Kidney epithelial cell (primary cell): Measurements from ENCODE around the gene BANK1. TPM values are rescaled to one million over a fixed set of nuclear protein-coding genes. Genes with fewer than 3 reads are reported as not detected.

ENCODE experiments used
- DNase-seq: peaks from one replicate; pipeline ENCODE4 v3.0.0-alpha.2; 2010; ENCODE audit warnings: low read depth
- H3K27me3 ChIP-seq: 2 replicates; pipeline ENCODE4 v1.6.0; 2011; ENCODE audit warnings: low read length; ENCODE audit not compliant: control insufficient read depth, insufficient read depth
- H3K36me3 ChIP-seq: 2 replicates; pipeline ENCODE4 v1.5.1; 2011; ENCODE audit warnings: low read length; ENCODE audit not compliant: control insufficient read depth, insufficient read depth
- H3K4me3 ChIP-seq: 2 replicates; pipeline ENCODE4 v1.5.1; 2011; ENCODE audit warnings: low read depth, mild to moderate bottlenecking, control low read depth, low read length
- total RNA-seq: library from RNA; depleted of rRNA; stranded (reverse); fragments of >200 nt; gene quantifications from 2 replicates; pipeline ENCODE4 v1.2.3, GENCODE V29; 2015
- TF ChIP-seq, protein P1 (sequence below): IDR thresholded peaks from 2 replicates; pipeline ENCODE4 v1.5.1; 2011; ENCODE audit warnings: mild to moderate bottlenecking, moderate library complexity, low read length, control low read depth, inconsistent platforms; ENCODE audit not compliant: insufficient read depth, poor library complexity, severe bottlenecking

The BANK1 gene
- total RNA-seq, 1 donor from 2014 or later = 1.8 TPM

GRCh38 chr4:101763576-101763975 lies 27.0 kb upstream of the BANK1 start:
- TF ChIP-seq, protein P1, sequence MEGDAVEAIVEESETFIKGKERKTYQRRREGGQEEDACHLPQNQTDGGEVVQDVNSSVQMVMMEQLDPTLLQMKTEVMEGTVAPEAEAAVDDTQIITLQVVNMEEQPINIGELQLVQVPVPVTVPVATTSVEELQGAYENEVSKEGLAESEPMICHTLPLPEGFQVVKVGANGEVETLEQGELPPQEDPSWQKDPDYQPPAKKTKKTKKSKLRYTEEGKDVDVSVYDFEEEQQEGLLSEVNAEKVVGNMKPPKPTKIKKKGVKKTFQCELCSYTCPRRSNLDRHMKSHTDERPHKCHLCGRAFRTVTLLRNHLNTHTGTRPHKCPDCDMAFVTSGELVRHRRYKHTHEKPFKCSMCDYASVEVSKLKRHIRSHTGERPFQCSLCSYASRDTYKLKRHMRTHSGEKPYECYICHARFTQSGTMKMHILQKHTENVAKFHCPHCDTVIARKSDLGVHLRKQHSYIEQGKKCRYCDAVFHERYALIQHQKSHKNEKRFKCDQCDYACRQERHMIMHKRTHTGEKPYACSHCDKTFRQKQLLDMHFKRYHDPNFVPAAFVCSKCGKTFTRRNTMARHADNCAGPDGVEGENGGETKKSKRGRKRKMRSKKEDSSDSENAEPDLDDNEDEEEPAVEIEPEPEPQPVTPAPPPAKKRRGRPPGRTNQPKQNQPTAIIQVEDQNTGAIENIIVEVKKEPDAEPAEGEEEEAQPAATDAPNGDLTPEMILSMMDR = no peak
- H3K4me3 ChIP-seq = no peak overlapping the region
- no peaks in the 10 kb centered on the region for H3K36me3 ChIP-seq
- no peak for DNase-seq
- no peaks in the 10 kb centered on the region for H3K27me3 ChIP-seq

GRCh38 chr4:101774807-101775206 lies 15.7 kb upstream of the BANK1 start:
- TF ChIP-seq, protein P1 = no peak
- Histone ChIP-seq H3K27me3 (no peaks in the 10 kb centered on the region), H3K4me3 (no peak overlapping the region), H3K36me3 (no peaks in the 10 kb centered on the region)
- no peak for DNase-seq

GRCh38 chr4:101777431-101777830 lies 13.1 kb upstream of the BANK1 start:
- H3K36me3 ChIP-seq = no peaks in the 10 kb centered on the region
- DNase-seq = no peak
- H3K27me3 ChIP-seq = no peaks in the 10 kb centered on the region
- TF ChIP-seq, protein P1 = no peak
- H3K4me3 ChIP-seq = no peak overlapping the region

GRCh38 chr4:101780284-101780683 lies 10.2 kb upstream of the BANK1 start:
- no peak for DNase-seq
- TF ChIP-seq, protein P1 = no peak
- Histone ChIP-seq H3K4me3 (no peak overlapping the region), H3K27me3 (no peaks in the 10 kb centered on the region), H3K36me3 (no peaks in the 10 kb centered on the region)

DNA sequence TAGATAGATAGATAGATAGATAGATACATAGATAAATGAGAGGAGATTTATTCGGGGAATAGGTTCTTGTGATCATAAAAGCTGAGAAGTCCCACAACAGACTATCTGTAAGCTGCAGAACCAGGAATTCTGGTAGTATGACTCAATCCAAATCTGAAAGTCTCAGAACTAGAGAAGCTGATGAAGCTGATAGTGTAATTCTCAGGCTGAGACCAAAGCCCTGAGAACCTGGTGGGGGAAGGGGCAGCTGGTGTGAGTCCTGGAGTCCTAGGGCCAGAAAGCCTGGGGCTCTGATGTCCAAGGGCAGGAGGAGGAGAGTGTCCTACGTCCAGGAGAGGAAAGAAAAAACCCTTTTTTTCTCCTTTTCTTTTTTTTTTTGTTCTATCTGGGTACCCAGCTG lies 8.0 kb upstream of the BANK1 start:
- no peak overlapping the region for H3K4me3 ChIP-seq
- TF ChIP-seq, protein P1 = no peak
- no peaks in the 10 kb centered on the region for H3K36me3 ChIP-seq
- H3K27me3 ChIP-seq = no peaks in the 10 kb centered on the region
- no peak for DNase-seq

- DNase-seq = no peak
- TF ChIP-seq, protein P1 = no peak
- no peaks in the 10 kb centered on the region for H3K27me3 ChIP-seq
- no peaks in the 10 kb centered on the region for H3K36me3 ChIP-seq
- H3K4me3 ChIP-seq = no peak overlapping the region
Measured at GRCh38 chr4:101784957-101785356, 5.6 kb upstream of the BANK1 start.
